Natural killer cell treated with Interleukin-12 subunit alpha and Interleukin-12 subunit beta and Interleukin-15 and Interleukin-18, amount 100 ng/mL, for 72 hours (primary cell): ENCODE results near the gene FAF1. TPM values are rescaled to one million over a fixed set of nuclear protein-coding genes. Genes with fewer than 3 reads are reported as not detected.
"Not testable (repeated sequence)": the region's sequence is repeated elsewhere in the genome, so short reads cannot be mapped to it uniquely, and the experiment has no call there.

Experiments
- ATAC-seq, 2 donors: fragments of 150-1000 bp; cut with Tn5 transposase in 1 of 2; sonication (Bioruptor Pico), chemical (Tn5 transposase) in 1 of 2; 2 replicates each; pipeline ENCODE4 v1.10.0; 2021
- DNase-seq: peaks from one replicate; pipeline ENCODE4 v3.0.0; 2022; ENCODE audit warnings: low spot score
- H3K27ac Mint-ChIP-seq, 2 donors: 1 replicate in 1 of 2; 2 replicates in 1 of 2; pipeline ENCODE4 v1.8.0; 2022; ENCODE audit warnings: mixed read lengths in 2 of 2, mild to moderate bottlenecking in 1 of 2, moderate library complexity in 1 of 2
- H3K27me3 Mint-ChIP-seq, 2 donors: 1 replicate in 1 of 2; 2 replicates in 1 of 2; pipeline ENCODE4 v1.8.0; 2022; ENCODE audit warnings: mixed read lengths in 2 of 2
- H3K36me3 Mint-ChIP-seq: one replicate; pipeline ENCODE4 v1.8.0; 2022; ENCODE audit warnings: mixed read lengths
- H3K4me1 Mint-ChIP-seq, 2 donors: 1 replicate in 1 of 2; 2 replicates in 1 of 2; pipeline ENCODE4 v1.8.0; 2022; ENCODE audit warnings: low read depth in 2 of 2, mixed read lengths in 2 of 2, mild to moderate bottlenecking in 1 of 2
- H3K4me3 Mint-ChIP-seq: one replicate; pipeline ENCODE4 v1.8.0; 2022; ENCODE audit warnings: mixed read lengths
- H3K9me3 Mint-ChIP-seq: 2 replicates; pipeline ENCODE4 v1.8.0; 2022; ENCODE audit warnings: mixed read lengths
- total RNA-seq, 2 donors: library from RNA; stranded (reverse); gene quantifications; one replicate each; pipeline ENCODE4 v1.2.3, GENCODE V29; 2022

FAF1 gene
- total RNA-seq, 2 donors from 2014 or later, result 77.9 to 84.9 TPM

GRCh38 chr1:50756543-50756942 is 203.5 kb downstream of the FAF1 start:
- DNase-seq, H3K9me3 Mint-ChIP-seq, H3K4me1 Mint-ChIP-seq, H3K27ac Mint-ChIP-seq, ATAC-seq, H3K4me3 Mint-ChIP-seq, H3K27me3 Mint-ChIP-seq: not testable (repeated sequence)
- H3K36me3 Mint-ChIP-seq, result peaks cover 28% of the 10 kb centered on the region

GRCh38 chr1:50754764-50755163 is 205.3 kb downstream of the FAF1 start:
- H3K27me3 Mint-ChIP-seq, ATAC-seq, H3K9me3 Mint-ChIP-seq, DNase-seq, H3K4me1 Mint-ChIP-seq, H3K4me3 Mint-ChIP-seq, H3K27ac Mint-ChIP-seq: not testable (repeated sequence)
- peaks cover 19% of the 10 kb centered on the region for H3K36me3 Mint-ChIP-seq

GRCh38 chr1:50750021-50750619 is 209.9 kb downstream of the FAF1 start:
- no peaks in the 10 kb centered on the region for H3K27me3 Mint-ChIP-seq
- H3K27ac Mint-ChIP-seq, result no peak overlapping the region
- no peaks in the 10 kb centered on the region for H3K4me1 Mint-ChIP-seq
- no peak for ATAC-seq
- no peaks in the 10 kb centered on the region for H3K9me3 Mint-ChIP-seq
- DNase-seq, result no peak
- H3K4me3 Mint-ChIP-seq, result no peak overlapping the region
- H3K36me3 Mint-ChIP-seq, result no peaks in the 10 kb centered on the region

GRCh38 chr1:50747394-50747793 is 212.7 kb downstream of the FAF1 start:
- ATAC-seq, result no peak

GRCh38 chr1:50742523-50742922 is 217.5 kb downstream of the FAF1 start:
- peaks cover 9% of the 10 kb centered on the region for H3K36me3 Mint-ChIP-seq
- H3K9me3 Mint-ChIP-seq, result no peaks in the 10 kb centered on the region
- DNase-seq (no peak), ATAC-seq (no peak)
- H3K4me3 Mint-ChIP-seq, result no peak overlapping the region
- no peaks in the 10 kb centered on the region for H3K27me3 Mint-ChIP-seq
- H3K27ac Mint-ChIP-seq, result no peak overlapping the region
- H3K4me1 Mint-ChIP-seq, result peaks cover 0 to 5% of the 10 kb centered on the region in 2 donors

More at GRCh38 chr1:50747394-50747793, 212.7 kb downstream of the FAF1 start:
- H3K4me1 Mint-ChIP-seq, result no peaks in the 10 kb centered on the region
- no peaks in the 10 kb centered on the region for H3K36me3 Mint-ChIP-seq
- DNase-seq, result no peak
- H3K9me3 Mint-ChIP-seq, result no peaks in the 10 kb centered on the region
- H3K27me3 Mint-ChIP-seq, result no peaks in the 10 kb centered on the region
- H3K27ac Mint-ChIP-seq, result no peak overlapping the region
- no peak overlapping the region for H3K4me3 Mint-ChIP-seq

- DNase-seq (no peak), ATAC-seq (no peak)
- Mint-ChIP-seq H3K9me3 (no peaks in the 10 kb centered on the region), H3K27me3 (no peaks in the 10 kb centered on the region), H3K27ac (no peak overlapping the region), H3K36me3 (peaks cover 9% of the 10 kb centered on the region), H3K4me1 (peaks cover under 1 to 6% of the 10 kb centered on the region in 2 donors), H3K4me3 (no peak overlapping the region)
Measured at GRCh38 chr1:50739125-50739524, 220.9 kb downstream of the FAF1 start.

GRCh38 chr1:50735443-50735842 is 224.6 kb downstream of the FAF1 start:
- Mint-ChIP-seq H3K27me3 (no peaks in the 10 kb centered on the region), H3K9me3 (no peaks in the 10 kb centered on the region), H3K36me3 (no peaks in the 10 kb centered on the region), H3K27ac (no peak overlapping the region), H3K4me1 (peaks cover 7 to 17% of the 10 kb centered on the region in 2 donors), H3K4me3 (no peak overlapping the region)
- ATAC-seq, result no peak
- no peak for DNase-seq

- H3K36me3 Mint-ChIP-seq, ATAC-seq, H3K27me3 Mint-ChIP-seq, DNase-seq, H3K4me3 Mint-ChIP-seq, H3K27ac Mint-ChIP-seq, H3K9me3 Mint-ChIP-seq: not testable (repeated sequence)
- H3K4me1 Mint-ChIP-seq, result peaks cover 22 to 25% of the 10 kb centered on the region in 2 donors
Measured at GRCh38 chr1:50727578-50727977, 232.5 kb downstream of the FAF1 start.

- DNase-seq (no peak), ATAC-seq (peak; percentile 65 to 82)
- H3K4me1 Mint-ChIP-seq, result peaks cover 32% of the 10 kb centered on the region in 2 donors
Measured at GRCh38 chr1:50724626-50725286, 235.3 kb downstream of the FAF1 start.

GRCh38 chr1:50720457-50721053 is 239.5 kb downstream of the FAF1 start:
- DNase-seq, result no peak
- H3K27ac Mint-ChIP-seq, result no peak overlapping the region

More at GRCh38 chr1:50724626-50725286, 235.3 kb downstream of the FAF1 start:
- Mint-ChIP-seq H3K4me3 (peak overlapping the region; percentile 79), H3K9me3 (no peaks in the 10 kb centered on the region), H3K27ac (peak overlapping the region; percentile 92 to 95), H3K27me3 (no peaks in the 10 kb centered on the region), H3K36me3 (peaks cover 6% of the 10 kb centered on the region)

GRCh38 chr1:50719126-50719525 is 240.9 kb downstream of the FAF1 start:
- peaks cover 6% of the 10 kb centered on the region for H3K36me3 Mint-ChIP-seq

More at GRCh38 chr1:50720457-50721053, 239.5 kb downstream of the FAF1 start:
- Mint-ChIP-seq H3K9me3 (no peaks in the 10 kb centered on the region), H3K27me3 (no peaks in the 10 kb centered on the region), H3K36me3 (peaks cover 6% of the 10 kb centered on the region), H3K4me1 (peaks cover 31 to 32% of the 10 kb centered on the region in 2 donors), H3K4me3 (no peak overlapping the region)
- ATAC-seq, result no peak

GRCh38 chr1:50717327-50717726 is 242.7 kb downstream of the FAF1 start:
- Mint-ChIP-seq H3K9me3 (no peaks in the 10 kb centered on the region), H3K27ac (no peak overlapping the region), H3K27me3 (no peaks in the 10 kb centered on the region), H3K4me3 (no peak overlapping the region), H3K36me3 (no peaks in the 10 kb centered on the region), H3K4me1 (peaks cover 8 to 12% of the 10 kb centered on the region in 2 donors)
- DNase-seq (no peak), ATAC-seq (no peak)

More at GRCh38 chr1:50719126-50719525, 240.9 kb downstream of the FAF1 start:
- DNase-seq, result no peak
- Mint-ChIP-seq H3K4me1 (peaks cover 20 to 21% of the 10 kb centered on the region in 2 donors), H3K9me3 (no peaks in the 10 kb centered on the region), H3K27ac (no peak overlapping the region), H3K4me3 (no peak overlapping the region), H3K27me3 (no peaks in the 10 kb centered on the region)
- ATAC-seq, result no peak

- ATAC-seq, H3K4me3 Mint-ChIP-seq, H3K27me3 Mint-ChIP-seq, H3K36me3 Mint-ChIP-seq, H3K9me3 Mint-ChIP-seq, H3K4me1 Mint-ChIP-seq, H3K27ac Mint-ChIP-seq, DNase-seq: not testable (repeated sequence)
Measured at GRCh38 chr1:50716455-50716854, 243.6 kb downstream of the FAF1 start.

GRCh38 chr1:50710099-50710498 is 250.0 kb downstream of the FAF1 start:
- Mint-ChIP-seq H3K27me3 (no peaks in the 10 kb centered on the region), H3K4me3 (no peak overlapping the region), H3K9me3 (no peaks in the 10 kb centered on the region)

More at GRCh38 chr1:50710099-50710498, 250.0 kb downstream of the FAF1 start:
- DNase-seq (no peak), ATAC-seq (no peak)
- no peak overlapping the region for H3K27ac Mint-ChIP-seq
- H3K4me1 Mint-ChIP-seq, result peaks cover 14 to 17% of the 10 kb centered on the region in 2 donors
- no peaks in the 10 kb centered on the region for H3K36me3 Mint-ChIP-seq
